ENCODE data around the gene DNAH10. TPM values are rescaled to one million over a fixed set of nuclear protein-coding genes. Genes with fewer than 3 reads are reported as not detected.

Gene DNAH10
- total RNA-seq, 1 experiment from 2014 or later, result 0.30 TPM

- Histone ChIP-seq H3K4me3 (ENCODE audit: low read length) (no peak overlapping the region), H3K4me1 (ENCODE audit: low read length) (peaks cover 36% of the 10 kb centered on the region), H3K27me3 (ENCODE audit: low read length) (no peaks in the 10 kb centered on the region), H3K27ac (ENCODE audit: low read length) (no peak overlapping the region), H2AFZ (ENCODE audit: low read length) (no peak overlapping the region), H3K9ac (ENCODE audit: low read length) (no peak overlapping the region), H3K79me2 (ENCODE audit: low read length) (no peaks in the 10 kb centered on the region), H3K36me3 (ENCODE audit: insufficient read depth, low read length) (no peaks in the 10 kb centered on the region), H3K9me2 (replicated peaks; ENCODE audit: insufficient read depth, low read length) (no peaks in the 10 kb centered on the region), H3K4me2 (ENCODE audit: low read depth, low read length, poor library complexity, severe bottlenecking) (no peak overlapping the region), H4K20me1 (ENCODE audit: insufficient read depth, low read depth, low read length) (peaks cover 78% of the 10 kb centered on the region), H3K9me3 (ENCODE audit: low read length) (no peaks in the 10 kb centered on the region)
- DNase-seq, result no peak
Measured at GRCh38 chr12:123984903-123985302, 222.8 kb downstream of the DNAH10 start.

Small RNA genes lying within 50 kb of the gene (small RNA-seq; reads per million reads assigned to genes)
- not detected for gene AC068790.4
- gene AC068790.6, result not detected

Other genes with a start within 250 kb of the DNAH10 start
- gene RILPL1, start 228.6 kb upstream of the DNAH10 start, total RNA-seq (2014; rRNA removed; shearing (Covaris generic); ENCODE audit: low replicate concordance), result 0.07 TPM in 1 of 2 replicates, not detected in the other
- gene TMED2, start 177.7 kb upstream of the DNAH10 start, total RNA-seq (2014; rRNA removed; shearing (Covaris generic); ENCODE audit: low replicate concordance), result 119 and 154 TPM in 2 replicates
- 36.4 and 41.6 TPM in 2 replicates for gene DDX55, start 160.2 kb upstream of the DNAH10 start, total RNA-seq (2014; rRNA removed; shearing (Covaris generic); ENCODE audit: low replicate concordance)
- gene EIF2B1, start 128.6 kb upstream of the DNAH10 start, total RNA-seq (2014; rRNA removed; shearing (Covaris generic); ENCODE audit: low replicate concordance), result 51.0 and 116 TPM in 2 replicates
- 21.6 and 72.3 TPM in 2 replicates for gene GTF2H3, start 128.5 kb upstream of the DNAH10 start, total RNA-seq (2014; rRNA removed; shearing (Covaris generic); ENCODE audit: low replicate concordance)
- 3.1 and 6.4 TPM in 2 replicates for gene TCTN2, start 91.2 kb upstream of the DNAH10 start, total RNA-seq (2014; rRNA removed; shearing (Covaris generic); ENCODE audit: low replicate concordance)
- 33.3 and 39.0 TPM in 2 replicates for gene ATP6V0A2, start 49.9 kb upstream of the DNAH10 start, total RNA-seq (2014; rRNA removed; shearing (Covaris generic); ENCODE audit: low replicate concordance)
- gene CCDC92, start 210.5 kb downstream of the DNAH10 start, total RNA-seq (2014; rRNA removed; shearing (Covaris generic); ENCODE audit: low replicate concordance), result 2.0 and 2.4 TPM in 2 replicates
- gene ZNF664, start 210.9 kb downstream of the DNAH10 start, total RNA-seq (2014; rRNA removed; shearing (Covaris generic); ENCODE audit: low replicate concordance), result 21.0 and 24.4 TPM in 2 replicates